SKM-1 (cell line): Measurements from ENCODE around the gene MRPL51.
"Not testable (repeated sequence)": the region's sequence is repeated elsewhere in the genome, so short reads cannot be mapped to it uniquely, and the experiment has no call there.

ENCODE experiments used
- DNase-seq: peaks from one replicate; lab custom pipeline; 2025; ENCODE audit not compliant: unreplicated experiment; lab: John Stamatoyannopoulos, UW

Gene MRPL51

DNA sequence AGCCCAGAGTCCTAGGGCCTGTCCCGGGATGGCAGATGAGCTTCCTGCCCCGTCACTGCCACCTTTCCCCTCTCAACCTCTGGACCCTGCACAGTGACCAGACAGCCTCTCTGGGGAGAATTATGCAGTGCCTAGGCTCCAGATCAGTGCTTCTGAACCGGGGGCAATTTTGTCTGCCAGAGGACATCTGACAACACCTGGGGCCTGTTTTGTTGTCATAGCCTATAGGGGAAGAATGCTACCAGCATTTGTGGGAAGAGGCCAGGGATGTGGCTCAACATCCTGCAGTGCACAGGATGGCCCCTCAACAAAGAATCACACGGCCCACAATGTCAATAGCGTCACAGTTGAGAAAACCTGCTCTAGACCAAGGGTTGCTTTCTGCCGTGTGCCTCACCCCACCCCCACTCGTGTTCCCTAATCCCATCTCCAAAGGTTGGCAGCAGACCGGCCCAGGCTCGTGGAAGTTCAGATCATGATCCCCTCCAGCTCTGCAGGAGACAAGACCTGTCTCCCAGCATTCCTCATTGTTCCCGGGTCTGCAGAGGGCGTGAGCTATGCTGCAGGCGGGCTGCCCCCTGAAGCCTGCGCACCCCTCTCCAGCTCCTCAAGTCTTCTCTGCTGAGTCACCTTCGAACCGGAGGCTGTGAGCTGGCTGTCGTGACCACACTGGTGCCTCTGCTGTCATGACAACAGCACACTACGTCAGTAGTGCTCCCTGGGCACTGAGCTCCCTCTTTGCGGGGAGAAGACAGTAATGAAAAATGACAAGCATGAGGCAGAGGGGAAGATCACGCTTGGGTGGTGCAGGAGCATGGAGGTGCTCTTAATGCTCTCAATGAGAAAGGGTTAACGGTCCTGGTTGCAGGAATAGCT is 39.2 kb upstream of the MRPL51 start:
- DNase-seq, result peak; percentile 3

GRCh38 chr12:6530576-6531260 is 37.7 kb upstream of the MRPL51 start:
- DNase-seq, result no peak

DNA sequence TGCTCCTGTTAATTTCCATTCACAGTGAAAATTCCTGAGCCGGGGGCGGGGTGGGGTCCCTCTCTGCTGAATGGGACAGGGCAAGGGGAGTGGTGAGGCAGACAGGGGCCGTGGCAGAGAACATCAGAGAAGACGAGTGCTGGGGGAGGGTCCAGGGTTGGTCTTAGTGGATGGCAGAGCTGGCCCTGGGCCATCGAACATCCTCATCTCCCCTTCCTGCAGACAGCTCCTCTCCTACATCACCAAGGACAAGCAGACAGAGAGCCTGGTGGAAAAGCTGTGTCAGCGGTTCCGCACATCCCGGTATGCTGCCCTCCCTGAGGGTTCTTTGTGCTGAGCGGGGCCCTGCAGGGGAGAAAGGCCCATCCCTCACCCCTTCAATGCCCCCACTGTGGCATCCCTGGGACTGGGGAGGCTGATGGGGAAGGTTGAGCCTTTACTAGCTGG is 36.3 kb upstream of the MRPL51 start:
- DNase-seq, result no peak

GRCh38 chr12:6528539-6529235 is 35.6 kb upstream of the MRPL51 start:
- no peak for DNase-seq

DNA sequence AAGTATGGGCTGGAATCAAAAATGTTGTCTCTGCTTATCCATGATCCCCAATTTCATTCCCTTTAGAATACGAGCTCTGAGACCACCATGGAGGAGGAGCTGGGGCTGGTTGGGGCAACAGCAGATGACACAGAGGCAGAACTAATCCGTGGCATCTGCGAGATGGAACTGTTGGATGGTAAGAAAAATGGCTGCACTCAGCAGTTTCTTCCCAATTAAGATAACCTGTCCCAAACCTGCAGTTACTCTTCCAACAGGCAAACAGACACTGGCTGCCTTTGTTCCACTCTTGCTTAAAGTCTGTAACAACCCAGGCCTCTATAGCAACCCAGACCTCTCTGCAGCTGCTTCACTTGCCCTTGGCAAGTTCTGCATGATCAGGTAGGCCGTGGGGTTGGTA is 34.6 kb upstream of the MRPL51 start:
- no peak for DNase-seq

DNA sequence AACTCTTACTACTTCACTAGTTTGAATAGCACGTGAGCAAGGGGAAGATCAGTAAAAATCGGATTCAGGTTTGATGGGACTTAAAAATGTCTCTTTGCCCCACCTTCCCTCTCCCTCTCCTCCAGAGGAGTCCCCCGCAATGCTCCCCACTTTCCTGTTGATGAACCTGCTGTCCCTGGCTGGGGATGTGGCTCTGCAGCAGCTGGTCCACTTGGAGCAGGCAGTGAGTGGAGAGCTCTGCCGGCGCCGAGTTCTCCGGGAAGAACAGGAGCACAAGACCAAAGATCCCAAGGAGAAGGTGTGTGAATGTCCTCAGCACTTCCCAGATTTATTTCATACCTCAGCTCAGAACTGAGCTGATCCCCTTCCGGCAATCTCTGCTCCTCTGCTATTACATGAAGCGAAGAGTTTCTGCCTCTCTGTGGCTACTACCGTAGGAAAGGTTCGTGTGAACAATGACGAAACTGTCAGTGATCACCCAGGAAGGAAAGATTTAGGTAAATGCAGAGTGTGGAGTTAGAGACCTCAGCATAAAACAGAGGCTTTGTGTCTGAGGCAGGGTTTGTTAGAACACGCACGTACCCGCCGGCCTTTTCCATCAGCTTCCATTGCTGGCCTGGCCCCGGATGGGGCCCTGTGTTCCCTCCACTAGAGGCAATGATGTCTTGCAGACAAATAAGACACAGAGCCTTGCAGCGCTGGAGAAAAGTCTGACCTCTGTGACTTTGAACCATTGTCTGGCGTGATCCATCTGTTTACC is 33.9 kb upstream of the MRPL51 start:
- DNase-seq, result no peak

DNA sequence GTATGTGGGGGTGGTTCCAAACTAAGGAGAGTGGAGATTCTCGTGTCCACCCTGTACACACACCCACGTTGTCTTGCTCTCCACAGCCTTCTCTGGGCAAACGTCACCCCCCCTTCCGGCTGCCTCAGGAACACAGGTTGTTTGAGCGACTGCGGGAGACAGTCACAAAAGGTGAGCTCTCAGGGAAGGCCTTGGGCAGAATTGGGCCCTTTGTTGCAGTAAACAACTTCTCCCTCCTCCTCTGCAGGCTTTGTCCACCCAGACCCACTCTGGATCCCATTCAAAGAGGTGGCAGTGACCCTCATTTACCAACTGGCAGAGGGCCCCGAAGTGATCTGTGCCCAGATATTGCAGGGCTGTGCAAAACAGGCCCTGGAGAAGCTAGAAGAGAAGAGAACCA is 33.1 kb upstream of the MRPL51 start:
- no peak for DNase-seq

DNA sequence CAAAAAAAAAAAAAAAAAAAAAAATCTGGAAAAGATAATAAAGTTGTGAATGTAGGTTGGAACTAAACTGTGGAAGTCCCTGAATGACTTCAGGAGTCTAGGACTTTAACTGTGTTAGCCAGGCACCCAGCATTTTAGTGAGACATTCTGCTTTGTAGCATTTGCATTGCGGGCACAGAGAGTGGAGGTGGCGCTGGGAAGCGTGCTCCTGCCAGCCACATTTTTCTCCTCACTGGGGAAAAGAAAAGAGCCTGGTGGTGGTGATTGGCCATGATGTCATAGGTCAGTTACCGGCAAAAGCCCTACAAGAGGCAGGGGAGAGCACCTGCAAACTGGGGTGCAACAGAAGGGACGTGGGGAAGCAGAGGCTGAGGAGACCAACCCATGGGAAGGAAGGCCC is 31.6 kb upstream of the MRPL51 start:
- DNase-seq, result no peak

- no peak for DNase-seq
These were observed 30.6 kb upstream of the MRPL51 start for GRCh38 chr12:6523708-6524107.

DNA sequence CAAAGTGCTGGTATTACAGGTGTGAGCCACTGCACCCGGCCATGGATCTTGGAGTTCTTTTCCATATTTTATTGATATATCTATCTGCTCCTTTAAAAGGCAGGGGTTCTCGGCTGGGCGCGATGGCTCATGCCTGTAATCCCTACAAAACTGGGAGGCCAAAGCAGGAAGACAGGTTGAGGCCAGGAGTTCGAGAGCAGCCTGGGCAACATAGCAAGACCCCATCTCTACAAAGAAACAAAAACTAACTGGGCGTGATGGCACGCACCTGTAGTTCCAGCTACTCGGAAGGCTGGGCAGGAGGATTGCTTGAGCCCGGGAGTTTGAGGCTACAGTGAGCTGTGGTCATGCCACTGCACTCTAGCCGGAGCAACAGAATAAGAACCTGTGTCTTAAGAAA is 29.1 kb upstream of the MRPL51 start:
- no peak for DNase-seq

- DNase-seq, result no peak
These were observed 27.1 kb upstream of the MRPL51 start for GRCh38 chr12:6520186-6520585.

- DNase-seq, result no peak
These were observed 15.0 kb upstream of the MRPL51 start for GRCh38 chr12:6508087-6508486.

- no peak for DNase-seq
These were observed 14.3 kb upstream of the MRPL51 start for GRCh38 chr12:6507102-6507998.

GRCh38 chr12:6500466-6500865 is 7.4 kb upstream of the MRPL51 start:
- DNase-seq, result no peak

DNA sequence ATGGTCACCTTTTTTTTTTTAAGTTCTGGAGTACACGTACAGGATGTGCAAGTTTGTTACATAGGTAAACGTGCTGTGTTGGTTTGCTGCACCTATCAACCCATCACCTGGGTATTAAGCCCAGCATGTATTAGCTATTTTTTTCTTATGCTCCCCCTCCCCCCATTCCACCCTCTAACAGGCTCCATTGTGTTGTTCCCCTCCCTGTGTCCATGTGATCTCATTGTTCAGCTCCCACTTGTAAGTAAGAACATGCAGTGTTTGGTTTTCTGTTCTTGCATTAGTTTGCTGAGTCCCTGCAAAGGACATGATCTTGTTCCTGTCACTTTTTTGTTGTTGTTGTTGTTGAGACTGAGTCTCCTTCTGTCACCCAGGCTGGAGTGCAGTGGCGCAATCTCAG is 4.2 kb upstream of the MRPL51 start:
- not testable (repeated sequence) for DNase-seq

DNA sequence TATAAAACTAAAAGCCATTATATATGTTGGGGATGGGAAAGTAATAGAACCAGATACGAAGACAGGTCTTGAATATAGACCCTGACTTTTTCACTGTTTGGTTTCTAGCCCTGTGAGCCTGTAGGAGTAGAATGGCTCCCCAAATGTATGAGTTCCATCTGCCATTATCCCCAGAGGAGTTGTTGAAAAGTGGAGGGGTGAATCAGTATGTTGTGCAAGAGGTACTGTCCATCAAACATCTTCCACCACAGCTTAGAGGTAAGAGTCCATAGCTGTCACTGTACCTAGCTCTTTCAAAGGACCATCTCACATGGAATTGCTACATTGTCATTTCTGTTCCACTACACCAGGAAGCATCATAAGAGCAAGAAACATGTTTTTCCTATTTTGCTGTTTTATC is 1.9 kb upstream of the MRPL51 start:
- DNase-seq, result no peak

DNA sequence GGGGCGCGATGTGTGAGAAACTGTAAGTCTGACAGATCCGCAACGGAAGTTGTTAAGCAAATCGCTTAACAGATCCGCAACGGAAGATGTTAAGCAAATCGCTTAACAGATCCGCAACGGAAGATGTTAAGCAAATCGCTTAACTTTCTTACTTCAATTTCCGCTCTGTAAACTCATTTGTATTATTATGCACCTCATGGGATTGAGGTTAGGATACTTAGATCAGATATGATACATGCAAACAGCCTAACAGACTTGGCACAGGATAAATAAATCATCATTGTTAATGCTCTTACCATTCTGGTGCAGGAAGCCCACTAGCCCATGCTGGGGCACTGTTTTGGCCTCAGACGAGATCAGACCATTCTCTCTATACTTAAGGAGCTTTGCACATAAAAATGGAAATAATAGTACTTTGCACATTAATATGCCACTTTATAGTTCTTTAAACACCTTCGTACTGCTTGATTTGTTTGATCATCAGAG is 1.2 kb upstream of the MRPL51 start:
- DNase-seq, result no peak

DNA sequence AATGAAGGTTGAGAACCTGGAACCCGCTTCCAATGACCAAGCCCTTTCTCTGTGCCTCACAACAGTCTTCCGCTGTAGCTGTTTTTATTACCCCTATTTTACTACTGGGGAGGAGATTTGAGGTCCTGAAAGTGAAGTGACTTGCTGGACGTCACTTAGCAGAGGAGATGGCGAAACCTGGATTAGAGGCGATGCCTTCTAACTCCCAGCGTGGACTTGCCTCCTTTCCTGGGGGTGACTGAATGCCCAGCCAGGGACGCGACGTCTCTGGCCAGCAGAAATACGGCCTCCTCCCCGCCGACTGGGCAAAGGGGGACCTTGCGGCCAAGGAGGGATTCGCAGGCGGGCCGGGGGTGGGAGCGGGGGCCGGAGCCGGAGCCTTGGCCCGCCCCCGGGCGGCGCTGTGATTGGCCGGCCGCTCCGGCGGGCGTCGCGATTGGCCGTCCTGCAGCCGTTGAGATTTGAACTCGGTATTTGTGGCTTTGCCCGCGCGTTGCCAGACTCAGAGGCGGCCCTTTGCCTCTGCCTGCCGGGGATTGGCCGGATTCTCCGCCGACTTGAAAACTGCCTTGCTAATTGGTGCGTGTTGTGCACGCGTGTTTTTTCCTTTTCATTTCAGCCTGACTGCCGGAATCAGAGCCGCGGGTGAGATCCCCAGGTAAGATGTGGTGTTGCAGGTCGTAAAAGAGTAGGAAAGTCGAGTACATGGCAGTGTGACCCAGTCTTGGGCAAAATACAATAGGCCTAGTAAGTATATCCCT is 615 bp upstream of the MRPL51 start, which contains the start of gene NCAPD2:
Gene NCAPD2, plus strand, starts transcription at position 606 of the 761 bp plus-strand sequence. CDS start 997 bp downstream, outside the sequence.
- DNase-seq, result peak; percentile 39

GRCh38 chr12:6490673-6491072 is 2.4 kb downstream of the MRPL51 start:
- DNase-seq, result not testable (repeated sequence)
